GM10248 (cell line): ENCODE data around the gene BAG5.

Experiments used
- CTCF ChIA-PET: fragments of 300-600 bp; sonication (Branson Sonifier 250); formaldehyde crosslinking; extraction: SDS; loops from one replicate; lab custom pipeline; 2021; ENCODE audit warnings: antibody characterized with exemption; lab: Yijun Ruan, JAX
- POLR2A ChIA-PET: fragments of 350-650 bp; sonication (Branson Sonifier 250); formaldehyde crosslinking; extraction: SDS; loops from one replicate; lab custom pipeline; 2020; ENCODE audit warnings: antibody characterized with exemption; lab: Yijun Ruan, JAX
- DNase-seq: peaks from one replicate; pipeline ENCODE4 v3.0.0; 2012; ENCODE audit errors: extremely low spot score
- CTCF ChIP-seq: IDR thresholded peaks from 2 replicates; pipeline ENCODE4 v1.5.1; 2012; ENCODE audit warnings: mild to moderate bottlenecking, low read depth; ENCODE audit errors: extremely low read depth, missing control alignments, control extremely low read depth

BAG5 gene

GRCh38 chr14:103581206-103581605, 18.7 kb upstream of the BAG5 start:
- no peak for DNase-seq
- ChIA-PET CTCF (interaction anchor here (1.7 kb wide), 1 partner anchor 10 kb away, joined by 4 read pairs; no protein-coding TSS in a partner anchor), POLR2A (no interaction called here)
- TF ChIP-seq CTCF = no peak

- ChIA-PET POLR2A (no interaction called here), CTCF (no interaction called here)
- no peak for DNase-seq
- no peak for TF ChIP-seq CTCF
These were observed 16.1 kb upstream of the BAG5 start for GRCh38 chr14:103578401-103579075.

GRCh38 chr14:103576371-103577024, 14.0 kb upstream of the BAG5 start:
- CTCF ChIA-PET = interaction anchor here (1.1 to 1.3 kb wide), 2 partner anchors 10 to 345 kb away, joined by 3 to 4 read pairs; no protein-coding TSS in a partner anchor
- no peak for TF ChIP-seq CTCF
- no peak for DNase-seq
- POLR2A ChIA-PET = no interaction called here

GRCh38 chr14:103574707-103575285, 12.3 kb upstream of the BAG5 start:
- CTCF ChIA-PET = interaction anchor here (1.0 kb wide), 1 partner anchor 13 kb away, joined by 3 read pairs; the partner anchor contains the start of gene BAG5
- POLR2A ChIA-PET = no interaction called here

GRCh38 chr14:103574104-103574503, 11.6 kb upstream of the BAG5 start:
- ChIA-PET POLR2A (no interaction called here), CTCF (interaction anchor here (0.9 to 1.0 kb wide), 2 partner anchors 12 to 13 kb away, joined by 3 read pairs; partner anchors contain the start of gene BAG5)
- no peak for DNase-seq
- TF ChIP-seq CTCF = no peak

More at GRCh38 chr14:103574707-103575285, 12.3 kb upstream of the BAG5 start:
- no peak for DNase-seq
- TF ChIP-seq CTCF = no peak

GRCh38 chr14:103569408-103569807, 7.0 kb upstream of the BAG5 start:
- POLR2A ChIA-PET = interaction anchor here (0.7 kb wide), 1 partner anchor 55 kb away, joined by 3 read pairs; no protein-coding TSS in a partner anchor
- DNase-seq = no peak
- TF ChIP-seq CTCF = no peak
- CTCF ChIA-PET = interaction anchor here (1.1 to 2.9 kb wide), 2 partner anchors 11 to 49 kb away, joined by 3 to 6 read pairs; no protein-coding TSS in a partner anchor
